ENCODE data around the gene ADSS1.

ADSS1 gene

DNA sequence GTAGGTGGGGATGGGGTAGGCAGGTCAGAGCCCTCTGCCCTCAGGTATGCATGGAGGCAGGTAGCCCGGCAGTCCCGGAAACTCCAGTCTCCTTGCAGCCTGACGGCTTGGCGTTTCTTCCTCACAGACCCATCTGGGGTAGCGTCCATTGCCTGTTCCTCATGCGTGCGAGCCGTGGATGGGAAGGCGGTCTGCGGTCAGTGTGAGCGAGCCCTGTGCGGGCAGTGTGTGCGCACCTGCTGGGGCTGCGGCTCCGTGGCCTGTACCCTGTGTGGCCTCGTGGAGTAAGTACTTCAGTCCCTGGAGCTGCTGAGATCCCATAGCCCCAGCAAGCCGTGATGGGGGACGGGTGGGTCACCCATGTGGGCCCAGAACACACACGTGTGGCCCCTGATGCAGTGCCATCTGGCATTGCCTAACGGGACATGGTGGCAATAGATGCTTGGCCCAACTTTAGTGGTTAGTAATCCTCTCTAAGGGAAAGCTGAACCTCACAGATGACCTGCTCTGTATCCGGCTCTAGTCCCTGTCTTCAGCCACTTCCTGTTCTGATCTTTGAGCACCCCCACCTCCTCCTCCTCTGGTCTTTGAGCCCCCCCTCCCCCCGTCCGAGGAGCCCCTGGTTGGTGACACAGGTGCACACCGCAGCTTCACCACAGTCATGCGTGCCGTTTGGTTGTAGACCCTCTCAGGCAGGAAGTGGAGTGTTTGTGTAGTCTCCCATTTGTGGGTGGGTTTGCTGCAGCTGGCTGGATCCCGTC, 32.6 kb downstream of the ADSS1 start:
- no peak for FAIRE-seq
- no peak for DNase-seq (ENCODE audit: extremely low spot score, insufficient read length, low read depth)

DNA sequence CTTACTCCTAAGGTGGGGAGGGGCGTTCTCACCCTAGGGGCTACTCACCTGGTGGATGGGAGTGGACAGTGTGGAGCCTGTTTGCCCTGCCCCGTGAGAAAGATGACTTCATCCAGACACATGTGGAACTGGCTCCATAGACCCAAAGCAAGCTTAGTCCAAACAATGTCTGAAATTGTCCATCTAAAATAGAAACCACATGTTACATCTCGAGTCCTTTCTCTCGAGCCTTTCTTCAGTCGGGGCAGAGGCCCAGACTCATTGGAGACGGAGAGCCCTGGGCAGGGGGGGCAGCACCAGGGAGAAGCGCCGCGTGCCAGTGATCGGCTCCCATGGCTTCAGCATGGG, 33.2 kb downstream of the ADSS1 start:
- DNase-seq (ENCODE audit: extremely low spot score, insufficient read length, low read depth) = no peak
- no peak for FAIRE-seq

DNA sequence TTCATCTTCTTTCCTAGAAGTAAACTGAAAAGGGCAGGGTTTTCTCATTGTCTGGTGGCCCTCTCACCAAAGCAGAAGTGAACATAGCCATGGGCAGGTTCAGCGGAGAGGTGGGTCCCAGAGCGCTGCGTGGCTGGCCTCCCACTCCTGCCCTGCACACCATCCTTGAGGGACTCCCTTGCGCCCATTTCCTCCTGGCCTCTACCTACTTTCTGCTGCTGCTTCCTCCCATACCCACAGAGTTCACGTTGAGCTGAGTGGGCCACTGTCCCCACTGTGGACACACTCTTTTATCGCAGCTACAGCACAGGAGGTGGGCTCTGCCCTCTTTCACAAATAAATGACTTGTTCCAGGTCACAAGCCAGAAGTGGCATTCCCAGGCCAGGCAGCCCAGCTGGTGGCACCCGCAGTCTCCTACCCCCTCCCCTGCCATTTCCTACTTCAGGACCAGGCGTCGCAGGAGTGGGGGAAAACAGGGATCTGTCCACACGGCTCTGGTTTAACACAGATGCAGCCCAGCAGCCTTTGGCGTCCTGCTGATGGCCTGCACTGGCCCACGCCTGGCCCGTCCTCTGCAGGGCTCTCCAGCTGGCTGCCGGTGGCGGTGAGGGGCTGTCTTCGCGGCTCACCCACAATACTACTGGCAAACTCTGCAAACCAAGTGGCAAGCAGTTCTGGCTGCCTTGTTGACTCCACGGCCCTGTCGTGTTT, 33.8 kb downstream of the ADSS1 start:
- FAIRE-seq = no peak
- no peak for DNase-seq (ENCODE audit: extremely low spot score, insufficient read length, low read depth)

DNA sequence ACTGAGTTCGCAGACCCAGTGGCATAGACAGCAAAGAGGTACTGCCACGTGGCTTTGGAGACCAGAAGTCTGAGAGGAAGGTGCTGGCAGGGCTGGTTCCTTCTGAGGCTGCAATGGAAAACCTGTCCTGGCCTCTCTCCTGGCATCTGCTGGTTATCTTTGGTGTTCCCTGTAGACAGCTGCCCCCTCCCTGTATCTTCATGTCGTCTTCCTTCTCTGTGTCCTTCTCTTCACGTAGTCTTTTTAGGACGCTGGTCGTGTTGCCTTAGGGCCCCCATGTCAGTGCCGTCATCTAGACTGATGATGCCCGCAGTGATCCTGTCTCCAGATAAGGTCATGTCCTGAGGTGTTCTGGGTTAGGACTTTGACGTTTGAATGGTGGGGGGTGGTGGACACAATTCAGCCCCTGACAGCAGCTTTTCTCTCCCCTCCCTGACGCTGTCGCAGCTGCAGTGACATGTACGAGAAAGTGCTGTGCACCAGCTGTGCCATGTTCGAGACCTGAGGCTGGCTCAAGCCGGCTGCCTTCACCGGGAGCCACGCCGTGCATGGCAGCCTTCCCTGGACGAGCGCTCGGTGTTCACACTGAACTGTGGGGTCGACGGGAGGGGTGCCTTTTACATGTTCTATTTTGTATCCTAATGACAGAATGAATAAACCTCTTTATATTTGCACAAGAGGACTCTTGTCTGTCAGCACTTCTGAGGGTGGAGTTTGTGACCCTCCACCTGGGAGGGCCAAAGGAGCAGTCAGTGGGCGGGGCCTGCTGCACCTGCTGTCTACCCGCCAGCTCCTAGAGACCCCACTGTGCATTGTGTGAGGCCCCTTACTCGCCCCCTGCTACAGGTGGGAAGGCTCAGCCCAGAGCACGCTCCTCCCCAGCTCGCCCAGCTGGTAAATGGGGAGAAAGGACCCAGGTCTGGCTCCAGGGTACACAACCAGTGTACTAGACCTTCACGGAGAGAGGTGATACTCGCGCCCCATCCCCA, 35.2 kb downstream of the ADSS1 start:
- DNase-seq (ENCODE audit: extremely low spot score, insufficient read length, low read depth) (no peak), FAIRE-seq (no peak)

DNA sequence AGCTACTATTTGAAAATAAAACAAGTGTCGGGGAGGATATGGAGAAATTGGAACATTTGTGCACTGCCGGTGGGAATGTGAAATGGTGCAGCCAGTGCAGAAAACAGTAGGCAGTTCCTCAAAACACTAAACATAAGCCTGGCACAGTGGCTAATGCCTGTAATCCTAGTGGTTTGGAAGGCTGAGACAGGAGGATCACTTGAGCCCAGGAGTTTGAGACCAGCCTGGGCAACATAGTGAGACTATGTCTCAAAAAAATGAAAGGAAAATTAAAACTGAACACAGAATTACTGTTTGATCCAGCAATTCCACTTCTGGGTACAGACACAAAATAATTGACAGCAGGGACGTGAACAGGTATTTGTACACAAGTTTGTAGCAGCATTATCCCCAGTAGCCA, 41.5 kb downstream of the ADSS1 start:
- DNase-seq (ENCODE audit: extremely low spot score, insufficient read length, low read depth) = no peak
- FAIRE-seq = no peak

DNA sequence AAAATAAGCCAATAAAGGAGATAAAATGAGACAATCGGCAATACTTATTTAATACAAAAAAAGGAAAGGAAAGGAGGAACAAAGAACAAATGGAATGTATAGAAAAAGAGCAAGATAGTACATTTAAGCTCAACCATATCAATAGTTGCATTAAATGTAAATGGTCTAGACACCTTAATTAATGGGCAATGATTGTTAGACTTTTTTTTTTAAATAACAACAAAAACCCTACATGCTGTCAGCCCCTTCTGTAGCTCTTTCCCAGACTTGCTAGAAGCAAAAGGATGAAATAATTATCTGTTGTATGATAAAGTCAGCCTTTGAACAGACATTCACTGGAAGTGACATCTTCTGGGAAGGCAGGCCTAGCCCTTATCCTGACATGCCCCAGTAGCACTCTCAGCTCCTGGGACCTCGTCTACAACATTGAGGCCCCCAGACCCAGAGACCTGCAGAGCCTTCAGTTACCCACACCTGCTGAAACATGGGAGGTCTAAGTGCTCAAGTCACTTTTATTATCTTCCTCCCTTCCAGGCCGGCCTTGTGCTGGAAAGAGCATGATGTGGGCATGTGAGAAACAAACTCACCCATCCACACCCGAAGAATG, 42.3 kb downstream of the ADSS1 start:
- DNase-seq (ENCODE audit: extremely low spot score, insufficient read length, low read depth) = no peak
- no peak for FAIRE-seq

DNA sequence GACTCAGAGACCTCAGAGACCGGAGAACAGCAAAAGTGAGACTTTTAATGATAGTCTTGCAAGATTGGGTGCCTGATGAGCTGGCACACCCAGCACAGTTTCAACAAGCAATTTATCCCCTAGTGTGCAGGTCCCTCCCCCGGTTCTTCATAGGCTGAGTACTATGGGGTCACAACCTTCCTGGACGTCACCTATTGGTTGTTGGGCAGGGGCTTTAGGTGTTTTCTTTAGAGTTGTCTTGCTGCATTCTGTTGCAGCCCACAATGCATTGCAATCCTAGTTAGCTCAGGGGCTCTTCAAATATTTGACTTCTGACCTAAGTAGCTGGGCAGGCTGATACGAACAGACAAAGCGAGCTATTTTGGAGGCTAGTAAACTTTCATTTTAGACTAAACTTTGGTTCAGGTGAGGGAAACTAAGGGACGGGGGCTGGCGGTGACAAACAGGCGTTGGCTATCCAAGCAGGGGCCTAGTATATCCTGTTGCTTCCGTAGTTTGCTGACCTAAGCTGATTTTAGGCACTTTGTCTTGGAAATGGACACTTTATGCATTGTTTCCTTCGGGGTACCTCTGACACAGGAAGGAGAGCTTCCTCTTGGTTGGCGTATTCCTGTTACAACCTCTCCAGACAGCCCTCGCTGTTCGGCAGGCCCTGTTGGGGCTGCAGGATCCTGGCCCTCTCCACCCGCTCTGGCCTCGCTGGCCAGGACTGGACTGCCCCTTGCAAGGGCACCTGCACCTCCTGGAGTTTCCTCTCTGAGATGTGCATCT, 43.0 kb downstream of the ADSS1 start:
- DNase-seq (ENCODE audit: extremely low spot score, insufficient read length, low read depth) (no peak), FAIRE-seq (no peak)

DNA sequence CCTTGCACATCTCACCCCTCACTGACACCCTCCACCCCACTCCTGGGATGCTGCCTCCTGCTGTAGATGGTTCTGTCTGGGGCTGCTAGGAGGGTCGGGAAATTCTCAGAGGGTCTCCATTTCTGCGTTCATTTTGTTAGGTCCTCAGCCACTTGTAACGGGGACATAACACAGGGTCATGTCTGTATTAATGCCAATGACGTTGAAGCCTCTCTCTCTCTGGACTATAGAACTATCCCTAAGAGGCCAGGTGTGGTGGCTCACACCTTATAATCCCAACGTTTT, 43.5 kb downstream of the ADSS1 start:
- DNase-seq (ENCODE audit: extremely low spot score, insufficient read length, low read depth) (no peak), FAIRE-seq (no peak)

DNA sequence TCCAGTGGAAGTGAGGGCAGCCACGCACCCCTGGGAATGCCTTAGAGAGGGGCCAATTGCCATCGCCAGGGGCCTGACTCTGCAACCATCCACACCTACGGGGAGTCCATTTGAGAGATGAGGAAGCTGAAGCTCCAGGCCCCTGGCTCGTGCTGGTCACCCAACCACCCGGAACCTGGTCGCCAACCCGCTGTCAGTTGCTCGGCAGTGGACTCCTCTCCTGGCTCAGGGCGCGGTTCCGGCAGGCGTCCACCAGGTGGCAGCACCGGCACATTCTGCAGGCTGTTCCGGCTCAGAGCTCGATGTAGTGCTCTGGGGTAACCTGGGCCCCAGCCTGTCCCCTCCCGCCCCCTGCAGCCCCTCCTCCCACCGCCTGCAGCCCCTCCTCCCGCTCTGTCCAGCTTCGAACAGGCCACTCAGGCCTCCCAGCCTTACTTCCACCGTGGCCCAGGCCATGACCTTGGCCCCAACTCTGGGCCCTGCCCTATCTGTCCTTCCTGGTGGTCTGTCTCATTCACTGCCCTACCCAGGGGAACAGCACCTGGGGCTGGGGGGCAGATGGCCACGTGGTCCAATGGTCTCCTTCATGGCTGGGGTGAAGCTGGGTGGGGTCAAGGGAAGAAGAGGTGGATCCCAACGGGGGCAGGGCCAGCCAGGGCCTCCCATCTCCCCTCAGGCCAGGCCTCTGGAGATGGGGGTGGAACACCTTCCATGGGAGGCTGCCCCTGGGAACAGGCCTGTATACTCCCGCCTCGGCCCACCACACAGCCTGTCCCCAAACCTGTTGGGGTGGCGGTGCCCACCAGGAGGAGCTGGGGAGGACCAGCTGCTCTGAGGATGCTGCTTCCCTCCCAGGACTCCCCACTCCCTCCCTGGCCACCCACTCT, 44.7 kb downstream of the ADSS1 start:
- peak; percentile 77 for DNase-seq (ENCODE audit: extremely low spot score, insufficient read length, low read depth)
- FAIRE-seq = peak; percentile 82

DNA sequence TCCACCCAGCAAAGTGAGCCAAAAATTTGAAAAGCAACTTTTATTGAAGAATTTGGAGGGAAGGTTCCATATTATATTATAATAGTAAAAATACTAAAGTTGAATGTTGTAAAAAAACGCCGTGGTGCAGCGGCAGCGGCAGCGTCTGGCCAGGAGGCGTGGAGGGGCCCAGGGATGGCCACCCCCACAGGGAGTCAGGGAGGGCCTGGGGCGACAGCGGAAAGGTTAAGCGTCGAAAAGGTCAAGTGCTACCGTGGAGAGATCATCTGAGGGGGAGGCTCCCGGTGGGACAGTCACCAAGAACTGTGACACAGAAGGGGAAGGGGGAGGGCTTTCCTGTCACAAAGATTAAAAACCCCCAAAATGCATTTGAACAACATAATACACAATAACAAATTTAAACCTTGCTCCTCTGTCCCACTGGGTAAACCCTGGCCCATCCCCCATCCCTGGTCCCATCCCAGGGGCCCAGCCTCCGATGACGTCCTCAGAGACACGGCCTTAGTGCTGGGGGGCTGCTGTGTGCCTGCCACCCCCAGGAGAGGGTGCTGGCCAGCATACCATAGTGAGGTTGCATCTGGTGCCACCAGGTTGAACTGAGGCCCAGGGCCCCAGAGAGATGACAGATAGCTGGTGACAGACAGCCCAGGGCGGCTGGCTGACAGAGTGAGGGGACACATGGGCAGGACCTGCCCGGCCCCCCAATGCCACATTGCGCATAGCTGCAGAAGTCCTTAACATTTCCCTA, 45.5 kb downstream of the ADSS1 start:
- DNase-seq (ENCODE audit: extremely low spot score, insufficient read length, low read depth) = no peak
- no peak for FAIRE-seq

DNA sequence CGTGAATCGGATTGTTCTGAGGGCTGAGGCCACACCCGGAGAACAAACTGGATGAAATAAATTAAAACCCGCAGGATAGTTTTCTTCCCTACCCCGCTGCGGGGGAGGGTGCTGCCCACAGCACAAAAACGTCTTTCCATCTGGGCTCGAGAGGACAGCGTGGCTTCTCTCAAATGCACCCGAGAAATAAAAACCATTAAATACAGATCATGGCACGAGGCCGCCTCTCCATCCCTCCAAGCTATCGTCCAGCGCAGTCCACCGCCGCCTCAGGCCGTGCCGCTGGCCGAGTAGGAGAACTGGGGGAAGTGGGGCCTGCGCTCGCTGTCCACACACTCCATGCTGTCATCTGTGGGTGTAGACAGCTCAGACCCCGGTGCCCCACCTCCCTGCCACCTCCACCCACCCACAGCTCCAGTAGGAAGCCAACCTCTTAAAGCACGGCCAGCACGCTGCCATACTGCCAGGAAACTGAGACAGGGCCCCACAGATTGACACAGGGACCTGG, 46.1 kb downstream of the ADSS1 start:
- FAIRE-seq = no peak
- no peak for DNase-seq (ENCODE audit: extremely low spot score, insufficient read length, low read depth)

DNA sequence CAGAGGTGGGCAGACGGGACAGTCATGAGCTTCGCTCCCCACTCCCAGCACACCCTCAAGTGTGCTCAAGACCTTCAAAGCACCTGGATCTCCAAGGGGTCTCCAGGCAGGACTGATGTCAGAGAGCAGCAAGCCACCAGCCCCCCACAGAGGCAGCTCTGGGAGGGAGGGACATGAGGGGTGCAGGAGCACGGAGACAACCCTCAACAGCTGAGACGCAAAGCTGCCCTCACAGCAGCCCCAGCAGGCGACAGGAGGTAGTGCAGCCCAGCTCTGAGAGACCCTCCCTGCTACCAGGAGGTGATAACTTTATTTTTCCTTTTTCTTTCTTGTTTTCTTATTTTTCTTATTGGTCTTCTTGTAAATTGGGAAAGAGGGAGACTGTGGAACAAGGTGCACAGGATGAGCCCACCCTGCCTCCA, 46.8 kb downstream of the ADSS1 start:
- DNase-seq (ENCODE audit: extremely low spot score, insufficient read length, low read depth) (no peak), FAIRE-seq (peak; percentile 29)

DNA sequence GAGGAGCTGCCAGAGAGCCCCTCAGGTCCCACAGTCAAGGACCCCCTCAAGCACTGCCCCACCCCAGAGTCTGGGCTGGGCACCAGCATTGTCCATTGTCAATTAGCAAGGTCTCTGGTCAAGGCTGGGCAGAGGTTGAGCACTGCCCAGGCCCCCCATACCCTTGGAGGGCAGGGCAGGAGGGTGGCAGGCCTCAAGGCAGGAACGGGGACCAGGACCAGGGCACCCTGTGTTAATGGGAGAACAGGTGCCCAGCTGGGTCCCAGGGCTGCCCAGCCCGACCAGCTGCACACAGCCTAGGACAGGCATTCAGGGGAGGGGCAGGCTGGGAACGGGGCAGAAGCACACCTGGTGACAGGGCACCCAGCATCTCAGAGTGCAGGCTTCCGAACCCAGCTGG, 47.3 kb downstream of the ADSS1 start:
- FAIRE-seq (no peak), DNase-seq (ENCODE audit: extremely low spot score, insufficient read length, low read depth) (no peak)

DNA sequence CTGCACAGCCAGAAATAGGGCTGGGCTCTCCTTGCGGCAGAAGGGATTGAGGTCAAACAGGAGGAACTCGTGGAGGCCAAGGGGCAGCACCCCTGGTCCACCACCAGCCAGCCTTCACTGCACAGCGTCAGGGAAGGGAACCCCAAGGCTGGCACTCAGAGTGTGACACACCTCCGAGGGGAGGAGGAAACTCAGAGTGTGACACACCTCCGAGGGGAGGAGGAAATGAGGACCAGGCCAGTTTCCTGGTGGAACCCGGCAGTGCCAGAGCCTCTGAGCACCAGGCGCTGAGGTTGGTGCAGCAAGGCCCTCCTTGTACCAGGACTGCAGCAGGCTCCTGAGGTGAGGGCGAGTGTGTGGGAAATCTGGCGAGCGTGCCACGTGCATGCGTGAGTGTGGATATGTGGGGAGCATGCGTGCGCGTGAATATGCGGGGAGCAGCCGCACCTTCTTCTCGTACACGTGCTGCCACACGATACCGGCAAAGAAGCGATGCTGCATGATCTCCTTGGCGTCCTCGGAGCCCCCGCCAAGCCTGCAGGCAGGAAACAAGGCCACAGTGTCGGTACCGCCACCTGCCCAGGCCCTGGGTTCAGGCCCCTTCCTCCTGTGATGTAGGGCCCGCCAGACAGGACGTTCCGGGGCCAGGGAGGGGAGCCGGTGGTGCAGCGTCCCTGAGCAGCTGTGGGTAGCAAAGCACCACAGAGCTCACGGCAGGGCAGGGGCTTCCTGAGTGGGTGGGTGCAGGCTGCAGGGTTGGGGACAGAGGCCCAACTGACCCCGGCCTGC, 48.1 kb downstream of the ADSS1 start:
- DNase-seq (ENCODE audit: extremely low spot score, insufficient read length, low read depth) (no peak), FAIRE-seq (no peak)

DNA sequence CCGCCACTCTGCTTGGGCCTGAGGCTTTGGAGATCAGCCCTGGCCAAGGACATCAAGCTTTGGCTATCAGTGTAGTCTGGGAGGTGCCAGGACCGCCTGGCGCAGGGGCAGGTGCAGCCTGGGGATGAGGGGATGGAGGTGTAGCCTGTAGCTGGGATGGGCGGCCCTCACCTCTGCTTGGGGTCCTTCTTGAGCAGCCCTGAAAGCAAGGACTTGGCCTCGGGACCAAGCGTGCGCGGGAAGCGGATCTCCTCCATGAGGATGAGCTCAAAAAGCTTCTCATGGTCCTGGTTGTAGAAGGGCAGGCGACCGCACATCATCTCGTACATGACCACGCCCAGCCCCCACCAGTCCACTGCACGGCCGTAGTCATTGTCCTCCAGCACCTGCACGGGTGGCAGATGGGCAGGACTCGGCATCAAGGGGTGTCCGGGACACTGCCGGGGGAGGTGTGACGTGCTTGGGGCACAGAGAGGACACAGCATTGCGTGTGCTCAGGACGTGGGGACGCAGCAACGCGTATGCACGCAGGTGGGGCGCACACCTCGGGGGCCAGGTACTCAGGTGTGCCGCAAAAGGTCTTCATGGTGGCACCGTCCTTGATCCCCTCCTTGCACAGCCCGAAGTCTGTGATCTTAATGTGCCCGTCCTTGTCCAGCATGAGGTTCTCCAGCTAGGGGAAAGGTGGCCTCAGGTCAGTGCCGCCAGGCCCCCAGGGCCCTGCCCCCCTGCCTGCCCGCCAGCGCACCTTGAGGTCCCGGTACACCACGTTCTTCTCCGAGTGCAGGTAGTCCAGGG, 48.9 kb downstream of the ADSS1 start:
- no peak for FAIRE-seq
- DNase-seq (ENCODE audit: extremely low spot score, insufficient read length, low read depth) = no peak
